ENCODE measurements around the gene PRELID3B.

DNA sequence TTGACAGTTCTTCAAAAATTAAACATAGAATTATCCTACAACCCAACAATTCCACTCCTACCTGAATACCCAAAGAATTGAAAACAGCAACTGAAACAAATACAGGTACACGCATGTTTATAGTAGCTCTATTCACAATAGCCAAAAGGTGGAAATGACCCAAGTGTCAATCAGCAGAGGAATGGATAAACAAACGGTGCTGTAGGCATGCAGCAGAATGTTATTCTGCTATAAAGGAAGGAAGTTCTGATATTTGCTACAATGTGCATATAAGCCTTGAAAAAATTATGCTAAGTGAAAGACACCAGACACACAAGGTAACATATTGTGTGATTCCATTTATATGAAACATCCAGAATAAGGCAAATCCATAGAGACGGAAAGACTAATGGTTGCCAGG lies 38.5 kb upstream of the PRELID3B start:
- TF ChIP-seq, protein P1, sequence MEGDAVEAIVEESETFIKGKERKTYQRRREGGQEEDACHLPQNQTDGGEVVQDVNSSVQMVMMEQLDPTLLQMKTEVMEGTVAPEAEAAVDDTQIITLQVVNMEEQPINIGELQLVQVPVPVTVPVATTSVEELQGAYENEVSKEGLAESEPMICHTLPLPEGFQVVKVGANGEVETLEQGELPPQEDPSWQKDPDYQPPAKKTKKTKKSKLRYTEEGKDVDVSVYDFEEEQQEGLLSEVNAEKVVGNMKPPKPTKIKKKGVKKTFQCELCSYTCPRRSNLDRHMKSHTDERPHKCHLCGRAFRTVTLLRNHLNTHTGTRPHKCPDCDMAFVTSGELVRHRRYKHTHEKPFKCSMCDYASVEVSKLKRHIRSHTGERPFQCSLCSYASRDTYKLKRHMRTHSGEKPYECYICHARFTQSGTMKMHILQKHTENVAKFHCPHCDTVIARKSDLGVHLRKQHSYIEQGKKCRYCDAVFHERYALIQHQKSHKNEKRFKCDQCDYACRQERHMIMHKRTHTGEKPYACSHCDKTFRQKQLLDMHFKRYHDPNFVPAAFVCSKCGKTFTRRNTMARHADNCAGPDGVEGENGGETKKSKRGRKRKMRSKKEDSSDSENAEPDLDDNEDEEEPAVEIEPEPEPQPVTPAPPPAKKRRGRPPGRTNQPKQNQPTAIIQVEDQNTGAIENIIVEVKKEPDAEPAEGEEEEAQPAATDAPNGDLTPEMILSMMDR (IDR thresholded peaks at IDR 0.05): no peak
- no peak for TF ChIP-seq POLR2A (IDR thresholded peaks at IDR 0.05)

Measured in suprapubic skin (tissue), 3 donors.